Stimulated activated CD8-positive, alpha-beta memory T cell treated with anti-CD3 and anti-CD28 coated beads, Interleukin-4, amount 100 ng/mL, for 48 hours (primary cell): Measurements from ENCODE around the gene MRPL20.

Source experiments
- DNase-seq: peaks from one replicate; pipeline ENCODE4 v3.0.0-alpha.2; 2020

MRPL20 gene

GRCh38 chr1:1359664-1360468, 47.2 kb downstream of the MRPL20 start:
- DNase-seq = no peak

DNA sequence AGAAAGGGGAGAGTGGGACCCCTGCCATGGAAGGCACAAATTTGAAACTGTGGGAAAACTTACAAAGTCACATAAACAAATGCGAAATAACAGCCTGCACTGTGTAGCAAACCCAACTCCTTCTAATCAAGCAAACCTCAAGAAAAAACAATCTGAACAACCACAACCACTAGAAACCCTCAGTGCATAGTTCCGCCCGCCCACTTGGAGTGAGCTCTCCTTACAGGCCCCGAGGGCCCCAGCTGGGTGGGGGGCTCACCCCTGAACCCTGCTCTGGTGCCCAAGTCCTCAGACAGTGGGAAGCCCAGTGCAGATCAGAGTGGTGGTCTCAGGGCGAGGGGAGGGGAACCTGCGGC, 47.8 kb downstream of the MRPL20 start:
- no peak for DNase-seq

GRCh38 chr1:1358433-1359271, 48.4 kb downstream of the MRPL20 start, which contains the start of gene MXRA8:
Gene MXRA8 (minus strand): TSS chr1:1358555. CDS start chr1:1358504, 51 bp downstream.
- DNase-seq = no peak

DNA sequence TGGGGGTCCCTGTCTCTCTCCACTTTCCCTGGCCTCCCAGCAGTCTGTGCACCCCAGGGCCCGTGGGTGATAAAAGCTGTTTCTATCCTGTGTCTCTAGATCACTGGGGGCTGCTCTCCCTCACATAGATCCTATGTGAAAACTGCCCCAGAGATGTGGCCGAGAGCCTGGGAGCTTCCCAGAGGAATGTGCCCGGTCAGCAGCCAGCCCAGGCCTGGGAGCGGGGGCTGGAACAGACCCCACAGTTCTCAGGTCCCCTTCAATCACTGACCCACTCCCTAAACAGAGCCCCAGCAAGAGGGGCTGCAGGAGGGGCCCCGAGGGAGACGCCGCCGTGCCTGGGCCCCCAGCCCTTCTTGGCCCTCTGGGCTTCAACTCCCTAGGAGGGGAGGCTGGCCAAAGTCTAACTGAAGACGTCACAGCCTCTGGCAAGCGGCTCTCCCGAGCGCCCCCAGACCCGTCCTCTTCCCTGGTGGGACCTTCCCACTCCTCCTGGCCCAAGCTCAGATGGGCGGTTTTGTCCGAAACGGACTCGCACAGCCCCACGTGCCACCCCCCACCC, 49.1 kb downstream of the MRPL20 start:
- DNase-seq = no peak

DNA sequence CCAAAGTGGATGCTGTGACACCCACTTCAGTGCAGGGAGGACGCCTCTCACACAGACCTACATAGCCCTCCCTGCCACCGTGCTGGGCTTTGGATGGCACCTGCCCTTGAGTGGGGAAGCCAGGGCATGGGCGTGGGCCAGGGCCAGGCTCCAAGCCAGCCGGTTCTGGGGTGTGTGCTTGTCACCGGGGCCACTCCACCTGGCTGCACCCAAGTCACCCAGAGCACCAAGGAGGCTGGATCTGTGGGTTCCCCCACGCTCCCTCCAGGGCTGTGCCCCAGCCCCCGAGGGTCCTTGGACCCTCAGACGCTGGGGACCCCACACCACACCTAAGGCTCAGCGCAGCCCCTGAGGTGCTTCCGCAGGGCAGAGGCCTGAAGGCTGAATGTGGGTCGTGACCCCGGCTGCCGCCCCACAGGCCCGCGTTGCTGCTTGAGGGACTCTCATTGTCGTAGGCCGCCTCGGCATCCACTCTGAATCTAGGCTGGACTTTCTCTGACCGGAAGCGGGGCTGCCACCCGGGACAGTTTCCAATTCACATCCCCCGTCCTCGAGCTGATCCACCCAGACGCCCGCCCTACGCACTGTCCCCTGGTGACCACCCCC, 50.2 kb downstream of the MRPL20 start:
- no peak for DNase-seq

DNA sequence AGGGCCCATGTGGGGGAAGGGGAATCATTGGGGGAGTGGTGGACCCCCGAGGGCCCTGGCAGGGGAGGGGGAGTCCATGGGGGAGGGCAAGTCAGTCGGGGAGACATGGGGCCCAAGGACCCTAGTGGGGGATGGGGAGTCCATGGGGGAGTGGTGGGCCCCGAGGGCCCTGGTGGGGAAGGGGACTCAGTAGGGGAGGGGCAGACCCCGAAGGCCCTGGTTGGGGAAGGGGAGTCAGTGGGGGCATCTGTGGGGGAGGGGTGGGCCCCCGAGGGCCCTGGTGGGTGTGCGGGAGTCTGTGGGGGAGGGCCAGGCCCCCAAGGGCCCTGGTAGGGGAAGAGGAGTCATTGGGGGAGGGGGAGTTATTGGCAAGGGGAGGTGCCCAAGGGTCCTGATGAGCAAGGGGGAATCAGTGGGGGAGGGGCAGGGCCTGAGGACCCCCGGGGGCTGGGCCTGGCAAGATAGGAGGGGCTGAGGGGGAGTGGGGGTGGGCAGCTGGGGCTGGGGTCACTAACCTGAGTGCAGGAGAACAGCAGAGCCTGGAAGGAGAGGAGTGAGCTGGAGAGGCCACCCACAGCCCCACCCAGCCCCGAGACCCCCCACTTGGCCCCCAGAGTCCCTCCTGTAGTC, 50.8 kb downstream of the MRPL20 start:
- no peak for DNase-seq

DNA sequence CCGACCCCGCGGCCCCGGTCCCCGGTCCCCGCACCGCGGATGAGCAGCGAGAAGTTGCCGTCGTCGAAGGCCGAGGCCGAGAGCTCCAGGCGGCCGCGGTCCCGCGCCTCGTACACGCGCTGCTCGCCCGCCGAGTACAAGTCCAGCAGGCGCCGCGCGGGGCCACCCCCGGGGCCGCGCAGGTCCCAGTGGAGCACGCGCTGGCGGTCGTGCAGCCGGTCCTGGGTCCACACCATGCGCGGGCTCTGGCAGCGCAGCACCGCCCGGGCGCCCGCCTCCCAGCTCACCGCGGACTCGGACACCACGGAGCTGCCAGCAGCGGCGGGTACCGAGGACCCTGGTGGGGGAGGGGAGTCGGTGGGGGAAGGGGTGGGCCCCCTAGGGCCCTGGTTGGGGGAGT, 51.7 kb downstream of the MRPL20 start:
- no peak for DNase-seq

GRCh38 chr1:1354271-1355247, 52.5 kb downstream of the MRPL20 start:
- DNase-seq = no peak

GRCh38 chr1:1353389-1354151, 53.5 kb downstream of the MRPL20 start:
- no peak for DNase-seq

DNA sequence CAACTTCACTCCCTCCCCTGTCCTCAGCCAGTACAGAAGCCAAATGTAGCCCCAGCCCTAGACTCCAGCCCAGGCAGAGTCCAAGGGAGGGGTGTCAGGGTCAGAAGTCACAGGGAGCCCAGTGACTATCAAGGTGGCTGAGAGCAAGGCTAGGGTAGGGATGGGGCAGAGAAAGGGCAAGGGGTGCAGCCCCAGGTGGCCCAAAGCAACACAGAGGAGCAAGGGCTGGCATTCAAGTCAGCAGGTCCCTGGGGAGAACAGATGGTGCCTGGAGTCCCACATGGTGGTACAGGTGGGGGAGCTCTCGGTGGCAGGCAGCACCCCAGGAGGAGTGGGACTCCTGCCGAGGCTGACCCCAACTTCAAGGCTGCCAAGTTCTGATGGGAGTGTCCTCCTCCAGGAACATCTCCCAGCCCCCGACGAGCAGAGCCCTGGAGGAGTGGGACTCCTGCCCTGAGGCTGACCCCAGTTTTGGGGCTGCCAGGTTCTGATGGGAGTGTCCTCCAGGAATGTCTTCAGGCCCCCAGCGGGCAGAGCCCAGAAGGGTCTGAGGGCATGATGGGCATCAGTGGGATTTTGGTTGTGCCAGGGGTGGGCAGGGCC, 54.2 kb downstream of the MRPL20 start:
- no peak for DNase-seq
